Measurements from ENCODE around the gene FKBP14. TPM values are rescaled to one million over a fixed set of nuclear protein-coding genes. Genes with fewer than 3 reads are reported as not detected.
"Not testable (repeated sequence)": the region's sequence is repeated elsewhere in the genome, so short reads cannot be mapped to it uniquely, and the experiment has no call there.

Gene FKBP14
- total and polyA plus RNA-seq, 2 donors = 2.6 to 4.5 TPM

- Histone ChIP-seq H3K4me1 (ENCODE audit: control insufficient read depth in 2 of 2, insufficient read depth in 2 of 2, low read length in 2 of 2) (no peaks in the 10 kb centered on the region), H3K4me3 (ENCODE audit: low read length in 2 of 2) (no peak overlapping the region), H3K27ac (ENCODE audit: low read depth in 1 of 2, low read length in 1 of 2) (no peak overlapping the region), H3K27me3 (ENCODE audit: control insufficient read depth in 2 of 2, insufficient read depth in 1 of 2, low read length in 1 of 2) (no peaks in the 10 kb centered on the region), H3K36me3 (ENCODE audit: control insufficient read depth in 2 of 2, insufficient read depth in 2 of 2, low read length in 1 of 2) (peaks cover 2 to 3% of the 10 kb centered on the region in 2 donors), H3K9me3 (ENCODE audit: control insufficient read depth in 2 of 2, insufficient read depth in 1 of 2, low read length in 1 of 2) (no peaks in the 10 kb centered on the region)
- 81% methylated on average over 1 of the region's 1 CpG for WGBS
- peak in 7 of 9 donors; percentile 5 to 65 (median 30) for DNase-seq (ENCODE audit: low read depth in 6 of 9, low spot score in 9 of 9)
Observed at GRCh38 chr7:30062587-30062986, 36.1 kb upstream of the FKBP14 start.

- not testable (repeated sequence) for H3K4me1 ChIP-seq (ENCODE audit: control insufficient read depth in 2 of 2, insufficient read depth in 2 of 2, low read length in 2 of 2); H3K27me3 ChIP-seq (ENCODE audit: control insufficient read depth in 2 of 2, insufficient read depth in 1 of 2, low read length in 1 of 2); H3K27ac ChIP-seq (ENCODE audit: low read depth in 1 of 2, low read length in 1 of 2); H3K36me3 ChIP-seq (ENCODE audit: control insufficient read depth in 2 of 2, insufficient read depth in 2 of 2, low read length in 1 of 2); H3K4me3 ChIP-seq (ENCODE audit: low read length in 2 of 2); H3K9me3 ChIP-seq (ENCODE audit: control insufficient read depth in 2 of 2, insufficient read depth in 1 of 2, low read length in 1 of 2)
- WGBS = 24% methylated on average over 3 of the region's 3 CpGs
- DNase-seq (ENCODE audit: low read depth in 6 of 9, low spot score in 9 of 9) = peak in 6 of 9 donors; percentile 9 to 67 (median 27)
Observed at GRCh38 chr7:30061786-30062185, 35.3 kb upstream of the FKBP14 start.

- peaks cover 2 to 3% of the 10 kb centered on the region in 2 donors for H3K36me3 ChIP-seq (ENCODE audit: control insufficient read depth in 2 of 2, insufficient read depth in 2 of 2, low read length in 1 of 2)
- no peaks in the 10 kb centered on the region for H3K9me3 ChIP-seq (ENCODE audit: control insufficient read depth in 2 of 2, insufficient read depth in 1 of 2, low read length in 1 of 2)
- no peaks in the 10 kb centered on the region for H3K27me3 ChIP-seq (ENCODE audit: control insufficient read depth in 2 of 2, insufficient read depth in 1 of 2, low read length in 1 of 2)
- H3K4me1 ChIP-seq (ENCODE audit: control insufficient read depth in 2 of 2, insufficient read depth in 2 of 2, low read length in 2 of 2) = no peaks in the 10 kb centered on the region
- H3K4me3 ChIP-seq (ENCODE audit: low read length in 2 of 2) = no peak overlapping the region
- DNase-seq (ENCODE audit: low read depth in 6 of 9, low spot score in 9 of 9) = no peak
- H3K27ac ChIP-seq (ENCODE audit: low read depth in 1 of 2, low read length in 1 of 2) = no peak overlapping the region
Observed at GRCh38 chr7:30057741-30058140, 31.2 kb upstream of the FKBP14 start.

- no peak for DNase-seq (ENCODE audit: low read depth in 6 of 9, low spot score in 9 of 9)
- WGBS = 97% methylated on average over 3 of the region's 3 CpGs
- H3K27ac ChIP-seq (ENCODE audit: low read depth in 1 of 2, low read length in 1 of 2) = no peak overlapping the region
- H3K4me1 ChIP-seq (ENCODE audit: control insufficient read depth in 2 of 2, insufficient read depth in 2 of 2, low read length in 2 of 2) = no peaks in the 10 kb centered on the region
- peaks cover 0 to 2% of the 10 kb centered on the region in 2 donors for H3K36me3 ChIP-seq (ENCODE audit: control insufficient read depth in 2 of 2, insufficient read depth in 2 of 2, low read length in 1 of 2)
- no peaks in the 10 kb centered on the region for H3K27me3 ChIP-seq (ENCODE audit: control insufficient read depth in 2 of 2, insufficient read depth in 1 of 2, low read length in 1 of 2)
- H3K4me3 ChIP-seq (ENCODE audit: low read length in 2 of 2) = no peak overlapping the region
- H3K9me3 ChIP-seq (ENCODE audit: control insufficient read depth in 2 of 2, insufficient read depth in 1 of 2, low read length in 1 of 2) = no peaks in the 10 kb centered on the region
Observed at GRCh38 chr7:30053068-30053467, 26.6 kb upstream of the FKBP14 start.

GRCh38 chr7:30049173-30049572 is 22.7 kb upstream of the FKBP14 start:
- no peak overlapping the region for H3K4me3 ChIP-seq (ENCODE audit: low read length in 2 of 2)
- DNase-seq (ENCODE audit: low read depth in 6 of 9, low spot score in 9 of 9) = no peak
- WGBS = 98% methylated on average over 4 of the region's 4 CpGs
- no peaks in the 10 kb centered on the region for H3K27me3 ChIP-seq (ENCODE audit: control insufficient read depth in 2 of 2, insufficient read depth in 1 of 2, low read length in 1 of 2)
- no peaks in the 10 kb centered on the region for H3K4me1 ChIP-seq (ENCODE audit: control insufficient read depth in 2 of 2, insufficient read depth in 2 of 2, low read length in 2 of 2)
- no peaks in the 10 kb centered on the region for H3K9me3 ChIP-seq (ENCODE audit: control insufficient read depth in 2 of 2, insufficient read depth in 1 of 2, low read length in 1 of 2)
- H3K36me3 ChIP-seq (ENCODE audit: control insufficient read depth in 2 of 2, insufficient read depth in 2 of 2, low read length in 1 of 2) = peaks cover 8 to 11% of the 10 kb centered on the region in 2 donors
- H3K27ac ChIP-seq (ENCODE audit: low read depth in 1 of 2, low read length in 1 of 2) = no peak overlapping the region

GRCh38 chr7:30048582-30048981 is 22.1 kb upstream of the FKBP14 start:
- WGBS = 95% methylated on average over 2 of the region's 2 CpGs
- Histone ChIP-seq H3K36me3 (ENCODE audit: control insufficient read depth in 2 of 2, insufficient read depth in 2 of 2, low read length in 1 of 2) (peaks cover 8 to 11% of the 10 kb centered on the region in 2 donors), H3K4me3 (ENCODE audit: low read length in 2 of 2) (no peak overlapping the region), H3K4me1 (ENCODE audit: control insufficient read depth in 2 of 2, insufficient read depth in 2 of 2, low read length in 2 of 2) (no peaks in the 10 kb centered on the region), H3K9me3 (ENCODE audit: control insufficient read depth in 2 of 2, insufficient read depth in 1 of 2, low read length in 1 of 2) (no peaks in the 10 kb centered on the region), H3K27ac (ENCODE audit: low read depth in 1 of 2, low read length in 1 of 2) (no peak overlapping the region), H3K27me3 (ENCODE audit: control insufficient read depth in 2 of 2, insufficient read depth in 1 of 2, low read length in 1 of 2) (no peaks in the 10 kb centered on the region)
- DNase-seq (ENCODE audit: low read depth in 6 of 9, low spot score in 9 of 9) = no peak

- H3K27ac ChIP-seq (ENCODE audit: low read depth in 1 of 2, low read length in 1 of 2) = no peak overlapping the region
- no peaks in the 10 kb centered on the region for H3K27me3 ChIP-seq (ENCODE audit: control insufficient read depth in 2 of 2, insufficient read depth in 1 of 2, low read length in 1 of 2)
- WGBS = 94% methylated on average over 2 of the region's 2 CpGs
- H3K4me1 ChIP-seq (ENCODE audit: control insufficient read depth in 2 of 2, insufficient read depth in 2 of 2, low read length in 2 of 2) = no peaks in the 10 kb centered on the region
- H3K4me3 ChIP-seq (ENCODE audit: low read length in 2 of 2) = no peak overlapping the region
- no peak for DNase-seq (ENCODE audit: low read depth in 6 of 9, low spot score in 9 of 9)
- H3K36me3 ChIP-seq (ENCODE audit: control insufficient read depth in 2 of 2, insufficient read depth in 2 of 2, low read length in 1 of 2) = peaks cover 8 to 11% of the 10 kb centered on the region in 2 donors
- no peaks in the 10 kb centered on the region for H3K9me3 ChIP-seq (ENCODE audit: control insufficient read depth in 2 of 2, insufficient read depth in 1 of 2, low read length in 1 of 2)
Observed at GRCh38 chr7:30047124-30047523, 20.6 kb upstream of the FKBP14 start.

- peaks cover 8 to 11% of the 10 kb centered on the region in 2 donors for H3K36me3 ChIP-seq (ENCODE audit: control insufficient read depth in 2 of 2, insufficient read depth in 2 of 2, low read length in 1 of 2)
- DNase-seq (ENCODE audit: low read depth in 6 of 9, low spot score in 9 of 9) = no peak
- no peaks in the 10 kb centered on the region for H3K4me1 ChIP-seq (ENCODE audit: control insufficient read depth in 2 of 2, insufficient read depth in 2 of 2, low read length in 2 of 2)
- no peaks in the 10 kb centered on the region for H3K9me3 ChIP-seq (ENCODE audit: control insufficient read depth in 2 of 2, insufficient read depth in 1 of 2, low read length in 1 of 2)
- no peak overlapping the region for H3K4me3 ChIP-seq (ENCODE audit: low read length in 2 of 2)
- WGBS = 98% methylated on average over 3 of the region's 3 CpGs
- H3K27me3 ChIP-seq (ENCODE audit: control insufficient read depth in 2 of 2, insufficient read depth in 1 of 2, low read length in 1 of 2) = no peaks in the 10 kb centered on the region
- H3K27ac ChIP-seq (ENCODE audit: low read depth in 1 of 2, low read length in 1 of 2) = no peak overlapping the region
Observed at GRCh38 chr7:30046127-30046770, 19.7 kb upstream of the FKBP14 start.

- Histone ChIP-seq H3K27me3 (ENCODE audit: control insufficient read depth in 2 of 2, insufficient read depth in 1 of 2, low read length in 1 of 2) (no peaks in the 10 kb centered on the region), H3K4me3 (ENCODE audit: low read length in 2 of 2) (no peak overlapping the region), H3K27ac (ENCODE audit: low read depth in 1 of 2, low read length in 1 of 2) (no peak overlapping the region), H3K36me3 (ENCODE audit: control insufficient read depth in 2 of 2, insufficient read depth in 2 of 2, low read length in 1 of 2) (peaks cover 6 to 8% of the 10 kb centered on the region in 2 donors), H3K4me1 (ENCODE audit: control insufficient read depth in 2 of 2, insufficient read depth in 2 of 2, low read length in 2 of 2) (no peaks in the 10 kb centered on the region), H3K9me3 (ENCODE audit: control insufficient read depth in 2 of 2, insufficient read depth in 1 of 2, low read length in 1 of 2) (no peaks in the 10 kb centered on the region)
- DNase-seq (ENCODE audit: low read depth in 6 of 9, low spot score in 9 of 9) = no peak
- whole genome bisulfite sequencing = 95% methylated on average over 4 of the region's 4 CpGs
Observed at GRCh38 chr7:30041526-30042269, 15.2 kb upstream of the FKBP14 start.

All from thymus (tissue), 11 donors.